NB4 (cell line): ENCODE data around the gene JSRP1.
"Not testable (repeated sequence)": the region's sequence is repeated elsewhere in the genome, so short reads cannot be mapped to it uniquely, and the experiment has no call there.

ENCODE experiments used
- DNase-seq: peaks from one replicate; pipeline ENCODE4 v3.0.0; 2010; ENCODE audit warnings: low read depth
- H3K4me3 ChIP-seq: one replicate; pipeline ENCODE4 v1.5.1; 2011; ENCODE audit warnings: mild to moderate bottlenecking, low read depth, low read length, moderate library complexity
- CTCF ChIP-seq: IDR thresholded peaks from one replicate; pipeline ENCODE4 v1.5.1; 2012; ENCODE audit warnings: low read depth, low read length
- MAX ChIP-seq: IDR thresholded peaks from 2 replicates; pipeline ENCODE4 v1.6.1; 2011; ENCODE audit warnings: low read depth, low read length
- MYC ChIP-seq: IDR thresholded peaks from 2 replicates; pipeline ENCODE4 v1.6.1; 2011; ENCODE audit warnings: low read depth, low read length
- POLR2A ChIP-seq: IDR thresholded peaks from 2 replicates; pipeline ENCODE4 v1.6.1; 2011; ENCODE audit warnings: mild to moderate bottlenecking; ENCODE audit not compliant: insufficient read length; ENCODE audit errors: extremely low read depth

Gene JSRP1

GRCh38 chr19:2282862-2283237 is 26.6 kb upstream of the JSRP1 start:
- H3K4me3 ChIP-seq = no peak overlapping the region
- no peak for TF ChIP-seq CTCF
- TF ChIP-seq POLR2A = no peak
- TF ChIP-seq MAX = no peak
- TF ChIP-seq MYC = no peak
- no peak for DNase-seq

- peak within 1 kb of the TSS; percentile 16 for H3K4me3 ChIP-seq
- TF ChIP-seq CTCF (no peak), MAX (no peak), MYC (no peak), POLR2A (no peak)
- DNase-seq = peak; percentile 91
Observed at GRCh38 chr19:2282062-2282861, 26.0 kb upstream of the JSRP1 start, which contains the start of gene PEAK3. Gene PEAK3, minus strand, starts transcription at chr19:2282175. Its CDS starts 1,244 bp downstream, at chr19:2280931.

DNA sequence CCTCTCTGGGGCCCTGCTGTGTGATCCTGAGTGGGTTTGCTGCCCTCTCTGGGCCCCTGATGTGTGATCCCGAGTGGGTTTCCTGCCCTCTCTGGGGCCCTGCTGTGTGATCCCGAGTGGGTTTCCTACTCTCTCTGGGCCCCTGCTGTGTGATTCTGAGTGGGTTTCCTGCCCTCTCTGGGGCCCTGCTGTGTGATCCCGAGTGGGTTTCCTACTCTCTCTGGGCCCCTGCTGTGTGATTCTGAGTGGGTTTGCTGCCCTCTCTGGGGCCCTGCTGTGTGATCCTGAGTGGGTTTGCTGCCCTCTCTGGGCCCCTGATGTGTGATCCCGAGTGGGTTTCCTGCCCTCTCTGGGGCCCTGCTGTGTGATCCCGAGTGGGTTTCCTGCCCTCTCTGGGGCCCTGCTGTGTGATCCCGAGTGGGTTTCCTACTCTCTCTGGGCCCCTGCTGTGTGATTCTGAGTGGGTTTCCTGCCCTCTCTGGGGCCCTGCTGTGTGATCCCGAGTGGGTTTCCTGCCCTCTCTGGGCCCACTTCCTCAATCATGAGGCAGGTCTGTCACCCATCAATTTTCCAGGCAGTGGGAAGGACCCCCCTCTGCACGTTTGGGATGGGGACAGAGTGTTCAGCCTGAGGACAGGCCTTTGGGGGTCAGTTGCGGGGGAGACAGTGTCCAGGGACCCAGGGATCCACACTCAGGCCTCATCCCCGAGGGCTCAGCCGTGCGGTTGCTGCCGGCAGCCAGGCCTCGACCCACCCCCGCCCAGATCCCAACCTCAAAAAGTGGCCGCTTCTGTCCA is 25.2 kb upstream of the JSRP1 start:
- not testable (repeated sequence) for H3K4me3 ChIP-seq

DNA sequence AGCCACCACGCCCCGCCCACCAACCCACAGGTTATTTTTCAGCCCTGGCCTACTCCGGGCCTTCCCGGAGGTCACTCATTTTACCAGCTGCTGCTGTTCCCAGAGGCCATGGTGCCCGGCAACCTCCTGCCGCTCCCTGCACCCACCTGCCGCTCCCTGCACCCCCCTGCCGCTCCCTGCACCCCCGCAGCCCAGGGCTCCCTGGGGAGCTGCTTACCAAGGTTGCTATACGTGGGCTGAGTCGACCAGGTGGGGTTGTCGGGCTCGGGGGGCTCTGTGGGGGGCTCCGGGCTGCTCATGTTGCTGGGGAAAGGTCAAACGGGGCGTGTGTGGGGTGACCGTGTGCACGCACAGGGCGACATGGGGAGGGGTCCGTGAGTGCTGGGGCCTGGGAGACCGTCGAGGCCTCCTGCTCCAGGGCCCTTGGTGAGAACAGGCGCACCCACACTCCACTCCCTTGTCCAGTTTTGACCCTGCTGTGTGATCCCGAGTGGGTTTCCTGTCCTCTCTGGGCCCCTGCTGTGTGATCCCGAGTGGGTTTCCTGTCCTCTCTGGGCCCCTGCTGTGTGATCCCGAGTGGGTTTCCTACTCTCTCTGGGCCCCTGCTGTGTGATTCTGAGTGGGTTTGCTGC is 24.5 kb upstream of the JSRP1 start:
- TF ChIP-seq POLR2A (no peak), MAX (no peak), CTCF (no peak), MYC (no peak)
- H3K4me3 ChIP-seq = no peak overlapping the region
- DNase-seq = no peak

More for the DNA sequence above, 25.2 kb upstream of the JSRP1 start:
- DNase-seq = not testable (repeated sequence)

DNA sequence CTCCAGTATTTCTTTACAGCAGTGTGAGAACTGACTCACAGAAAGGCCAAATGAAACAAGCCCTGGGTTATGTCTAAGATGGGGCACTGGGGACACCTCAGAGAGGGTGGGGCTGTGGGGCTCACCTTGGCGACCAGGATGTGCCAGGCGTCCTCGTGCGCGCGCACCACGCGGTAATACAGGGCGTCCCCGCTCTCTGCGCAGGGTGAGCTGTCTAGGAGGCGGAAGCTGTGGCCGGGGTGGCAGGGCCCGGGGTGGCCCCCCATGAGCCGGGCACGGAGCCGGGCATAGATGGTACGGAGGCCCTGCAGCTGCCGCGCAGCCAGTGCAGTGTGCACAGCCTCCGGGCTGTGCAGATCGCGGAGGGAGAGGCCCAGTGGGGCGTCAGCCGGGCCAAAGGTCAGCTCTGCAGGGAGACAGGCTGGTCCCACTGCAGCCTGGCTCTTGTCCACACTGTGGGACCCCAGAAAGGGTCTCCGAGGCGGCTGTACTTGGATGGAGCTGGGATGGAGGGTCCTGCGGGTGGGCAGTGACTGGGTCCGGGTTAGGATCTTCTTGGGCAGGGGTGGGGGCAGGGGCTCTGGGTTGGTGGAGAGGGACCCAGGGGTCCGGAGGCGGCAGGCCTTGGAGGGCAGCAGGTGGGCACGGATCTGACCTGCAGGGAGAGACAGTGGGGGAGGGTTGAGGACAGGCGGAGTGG is 22.4 kb upstream of the JSRP1 start:
- no peak for TF ChIP-seq POLR2A
- no peak for TF ChIP-seq MYC
- TF ChIP-seq MAX = no peak
- TF ChIP-seq CTCF = no peak
- no peak for DNase-seq
- H3K4me3 ChIP-seq = no peak overlapping the region

DNA sequence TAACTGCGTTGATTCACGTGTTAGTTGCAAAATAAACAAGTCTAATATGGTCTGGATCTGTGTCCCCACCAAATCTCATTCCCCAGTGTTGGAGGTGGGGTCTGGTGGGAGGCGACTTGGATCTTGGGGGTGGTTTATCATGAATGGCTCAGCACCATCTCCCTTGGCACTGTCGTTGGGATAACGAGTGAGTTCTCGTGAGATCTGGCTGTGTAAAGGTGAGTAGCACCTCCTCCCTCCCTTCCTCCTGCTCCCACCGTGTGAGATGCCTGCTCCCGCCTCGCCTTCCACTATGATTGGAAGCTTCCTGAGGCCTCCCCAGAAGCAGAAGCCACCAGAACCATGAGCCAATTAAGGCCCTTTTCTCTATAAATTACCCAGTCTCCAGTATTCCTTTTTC is 20.9 kb upstream of the JSRP1 start:
- H3K4me3 ChIP-seq = no peak overlapping the region
- TF ChIP-seq MAX (no peak), POLR2A (no peak), CTCF (no peak), MYC (no peak)
- no peak for DNase-seq
